ENCODE results near the gene GUCY1B1.

Gene GUCY1B1

DNA sequence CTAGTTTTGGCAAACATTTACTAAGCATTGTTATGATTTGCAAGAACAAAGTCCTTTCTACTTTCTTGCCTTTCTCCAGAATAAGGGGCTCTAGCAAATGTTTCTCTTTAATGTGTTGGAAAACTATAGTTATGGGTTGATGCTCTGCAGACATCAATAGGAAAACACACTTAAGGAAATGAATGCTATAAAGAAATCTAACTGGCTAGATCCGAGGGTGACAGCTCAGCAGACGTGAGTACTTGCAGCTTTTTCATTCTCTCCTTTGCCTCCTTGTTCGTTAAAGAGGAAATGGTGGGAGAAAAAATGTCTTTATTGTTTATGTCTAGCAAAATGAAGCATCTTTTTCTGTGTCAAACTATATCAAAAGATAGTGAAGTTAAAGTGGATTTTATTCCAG, 6.3 kb downstream of the GUCY1B1 start:
- Histone ChIP-seq H2AK5ac (ENCODE audit: low read length, severe bottlenecking) (no peak overlapping the region), H3K9ac (ENCODE audit: low read length) (no peak overlapping the region), H3K27ac (ENCODE audit: low read length, poor library complexity, severe bottlenecking) (no peak overlapping the region), H3K14ac (ENCODE audit: low read length in 2 of 2) (no peak overlapping the region), H3K4me3 (ENCODE audit: insufficient read depth in 1 of 2, low read depth in 1 of 2, low read length in 2 of 2) (no peak overlapping the region), H3K18ac (ENCODE audit: low read depth in 1 of 2, low read length in 2 of 2) (no peak overlapping the region), H3K4ac (ENCODE audit: low read depth in 1 of 2, low read length in 2 of 2) (no peak overlapping the region), H4K8ac (ENCODE audit: low read length) (no peak overlapping the region), H4K91ac (ENCODE audit: low read length) (no peak overlapping the region), H3K27me3 (ENCODE audit: control insufficient read depth in 1 of 2, insufficient read depth in 1 of 2, low read length in 2 of 2) (no peaks in the 10 kb centered on the region), H2BK5ac (ENCODE audit: low read depth, low read length, poor library complexity, severe bottlenecking) (no peak overlapping the region), H3K4me2 (ENCODE audit: low read length, poor library complexity, severe bottlenecking) (no peak overlapping the region), H3K79me1 (replicated peaks; ENCODE audit: low read length, poor library complexity, severe bottlenecking) (peaks cover 4% of the 10 kb centered on the region), H2BK15ac (ENCODE audit: low read depth, poor library complexity, severe bottlenecking) (no peak overlapping the region), H3K36me3 (ENCODE audit: control insufficient read depth in 1 of 2, insufficient read depth in 2 of 2, low read depth in 1 of 2, low read length in 2 of 2) (peaks cover 0 to 2% of the 10 kb centered on the region in 2 experiments), H3K23ac (ENCODE audit: low read length in 2 of 2) (no peak overlapping the region), H2AFZ (ENCODE audit: low read depth, low read length) (no peak overlapping the region), H2BK12ac (ENCODE audit: low read length in 2 of 2) (no peak overlapping the region), H3K4me1 (ENCODE audit: control insufficient read depth, insufficient read depth, low read depth, low read length) (no peaks in the 10 kb centered on the region), H2BK120ac (ENCODE audit: low read depth, low read length) (no peak overlapping the region), H3K9me3 (ENCODE audit: control insufficient read depth, low read length) (no peaks in the 10 kb centered on the region)
- no peak for DNase-seq
- 64% methylated on average over 3 of the region's 3 CpGs for WGBS

DNA sequence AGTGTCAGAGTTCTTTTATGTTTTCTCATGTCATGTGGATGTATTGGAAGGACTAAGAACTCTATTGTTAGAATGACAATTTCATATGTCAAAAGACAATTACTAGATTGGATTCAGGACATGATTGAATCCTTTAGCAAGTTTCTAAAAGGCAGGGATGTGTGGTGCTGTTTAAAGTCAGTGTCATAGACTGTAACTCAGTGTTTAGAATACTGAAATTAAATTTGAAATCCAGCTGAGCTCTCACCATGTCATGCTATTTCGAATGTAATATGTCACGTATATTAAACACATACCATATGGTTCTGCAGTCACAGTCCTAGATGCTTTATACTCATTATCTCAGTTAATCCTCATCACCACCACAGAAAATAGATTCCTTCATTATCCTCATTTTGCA, 7.8 kb downstream of the GUCY1B1 start:
- Histone ChIP-seq H3K4me1 (ENCODE audit: control insufficient read depth, insufficient read depth, low read depth, low read length) (no peaks in the 10 kb centered on the region), H2BK5ac (ENCODE audit: low read depth, low read length, poor library complexity, severe bottlenecking) (no peak overlapping the region), H3K14ac (ENCODE audit: low read length in 2 of 2) (no peak overlapping the region), H3K4ac (ENCODE audit: low read depth in 1 of 2, low read length in 2 of 2) (no peak overlapping the region), H2BK15ac (ENCODE audit: low read depth, poor library complexity, severe bottlenecking) (no peak overlapping the region), H4K91ac (ENCODE audit: low read length) (no peak overlapping the region), H3K18ac (ENCODE audit: low read depth in 1 of 2, low read length in 2 of 2) (no peak overlapping the region), H3K79me1 (replicated peaks; ENCODE audit: low read length, poor library complexity, severe bottlenecking) (peaks cover 6% of the 10 kb centered on the region), H3K9ac (ENCODE audit: low read length) (no peak overlapping the region), H3K9me3 (ENCODE audit: control insufficient read depth, low read length) (no peaks in the 10 kb centered on the region), H3K36me3 (ENCODE audit: control insufficient read depth in 1 of 2, insufficient read depth in 2 of 2, low read depth in 1 of 2, low read length in 2 of 2) (peaks cover 0 to 2% of the 10 kb centered on the region in 2 experiments), H3K27me3 (ENCODE audit: control insufficient read depth in 1 of 2, insufficient read depth in 1 of 2, low read length in 2 of 2) (no peaks in the 10 kb centered on the region), H2BK120ac (ENCODE audit: low read depth, low read length) (no peak overlapping the region), H3K27ac (ENCODE audit: low read length, poor library complexity, severe bottlenecking) (no peak overlapping the region), H3K4me2 (ENCODE audit: low read length, poor library complexity, severe bottlenecking) (no peak overlapping the region), H3K4me3 (ENCODE audit: insufficient read depth in 1 of 2, low read depth in 1 of 2, low read length in 2 of 2) (no peak overlapping the region), H2AFZ (ENCODE audit: low read depth, low read length) (no peak overlapping the region), H2AK5ac (ENCODE audit: low read length, severe bottlenecking) (no peak overlapping the region), H4K8ac (ENCODE audit: low read length) (no peak overlapping the region), H3K23ac (ENCODE audit: low read length in 2 of 2) (no peak overlapping the region), H2BK12ac (ENCODE audit: low read length in 2 of 2) (no peak overlapping the region)
- WGBS: 91% methylated on average over 2 of the region's 2 CpGs
- DNase-seq: no peak

DNA sequence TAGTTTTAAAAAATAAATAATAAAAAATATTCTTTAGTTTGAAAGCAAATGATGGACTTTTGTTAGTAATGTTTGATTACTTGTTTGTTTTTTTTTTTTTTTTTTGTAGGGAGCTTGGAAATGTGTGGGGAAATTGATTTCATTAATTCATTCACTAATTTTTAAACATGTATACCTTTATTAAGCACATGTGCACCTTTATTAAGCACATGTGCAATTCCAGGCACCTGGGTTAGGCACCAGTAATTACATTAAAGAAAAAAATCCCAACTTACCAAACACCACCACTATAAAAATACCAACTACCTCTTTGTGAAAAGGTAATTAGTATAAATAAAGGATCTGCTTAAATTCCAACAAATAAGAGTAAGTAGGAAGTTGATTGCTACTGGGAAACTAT, 9.5 kb downstream of the GUCY1B1 start:
- Histone ChIP-seq H2BK12ac (ENCODE audit: low read length in 2 of 2) (no peak overlapping the region), H4K91ac (ENCODE audit: low read length) (no peak overlapping the region), H3K36me3 (ENCODE audit: control insufficient read depth in 1 of 2, insufficient read depth in 2 of 2, low read depth in 1 of 2, low read length in 2 of 2) (peaks cover 0 to 2% of the 10 kb centered on the region in 2 experiments), H3K4me1 (ENCODE audit: control insufficient read depth, insufficient read depth, low read depth, low read length) (no peaks in the 10 kb centered on the region), H3K4me3 (ENCODE audit: insufficient read depth in 1 of 2, low read depth in 1 of 2, low read length in 2 of 2) (no peak overlapping the region), H3K27me3 (ENCODE audit: control insufficient read depth in 1 of 2, insufficient read depth in 1 of 2, low read length in 2 of 2) (no peaks in the 10 kb centered on the region), H2AK5ac (ENCODE audit: low read length, severe bottlenecking) (no peak overlapping the region), H2BK15ac (ENCODE audit: low read depth, poor library complexity, severe bottlenecking) (no peak overlapping the region), H3K4me2 (ENCODE audit: low read length, poor library complexity, severe bottlenecking) (no peak overlapping the region), H3K18ac (ENCODE audit: low read depth in 1 of 2, low read length in 2 of 2) (no peak overlapping the region), H3K79me1 (replicated peaks; ENCODE audit: low read length, poor library complexity, severe bottlenecking) (peaks cover 5% of the 10 kb centered on the region), H3K4ac (ENCODE audit: low read depth in 1 of 2, low read length in 2 of 2) (no peak overlapping the region), H3K27ac (ENCODE audit: low read length, poor library complexity, severe bottlenecking) (no peak overlapping the region), H3K9me3 (ENCODE audit: control insufficient read depth, low read length) (no peaks in the 10 kb centered on the region), H2BK5ac (ENCODE audit: low read depth, low read length, poor library complexity, severe bottlenecking) (no peak overlapping the region), H3K9ac (ENCODE audit: low read length) (no peak overlapping the region), H3K14ac (ENCODE audit: low read length in 2 of 2) (no peak overlapping the region), H3K23ac (ENCODE audit: low read length in 2 of 2) (no peak overlapping the region), H4K8ac (ENCODE audit: low read length) (no peak overlapping the region), H2AFZ (ENCODE audit: low read depth, low read length) (no peak overlapping the region), H2BK120ac (ENCODE audit: low read depth, low read length) (no peak overlapping the region)
- DNase-seq: no peak

DNA sequence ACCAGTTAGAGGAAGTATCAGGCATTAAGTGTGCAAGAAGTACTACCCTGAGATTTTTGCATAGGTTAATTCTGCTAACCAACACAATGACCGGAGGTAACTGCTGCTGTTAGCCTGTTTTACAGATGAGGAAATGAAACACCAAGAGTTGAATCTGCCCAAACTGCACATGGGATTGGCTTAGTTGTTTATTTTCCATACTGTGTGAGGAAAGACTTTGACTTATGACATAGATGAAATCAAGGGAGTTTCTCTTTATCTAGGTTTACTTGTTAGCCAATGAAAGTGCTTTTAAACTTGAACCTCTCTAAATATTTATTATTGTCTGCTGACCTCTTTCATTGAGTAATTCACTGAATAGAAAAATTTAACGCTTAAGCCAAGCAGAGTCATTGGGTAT, 10.3 kb downstream of the GUCY1B1 start:
- H2AFZ ChIP-seq (ENCODE audit: low read depth, low read length): no peak overlapping the region
- H4K91ac ChIP-seq (ENCODE audit: low read length): no peak overlapping the region
- DNase-seq: peak; percentile 63
- H3K79me1 ChIP-seq (replicated peaks; ENCODE audit: low read length, poor library complexity, severe bottlenecking): peaks cover 5% of the 10 kb centered on the region
- peaks cover 0 to 2% of the 10 kb centered on the region in 2 experiments for H3K36me3 ChIP-seq (ENCODE audit: control insufficient read depth in 1 of 2, insufficient read depth in 2 of 2, low read depth in 1 of 2, low read length in 2 of 2)
- no peak overlapping the region for H3K23ac ChIP-seq (ENCODE audit: low read length in 2 of 2)
- H3K9ac ChIP-seq (ENCODE audit: low read length): no peak overlapping the region
- H4K8ac ChIP-seq (ENCODE audit: low read length): no peak overlapping the region
- no peak overlapping the region for H2BK120ac ChIP-seq (ENCODE audit: low read depth, low read length)
- no peaks in the 10 kb centered on the region for H3K9me3 ChIP-seq (ENCODE audit: control insufficient read depth, low read length)
- no peaks in the 10 kb centered on the region for H3K27me3 ChIP-seq (ENCODE audit: control insufficient read depth in 1 of 2, insufficient read depth in 1 of 2, low read length in 2 of 2)
- H2BK15ac ChIP-seq (ENCODE audit: low read depth, poor library complexity, severe bottlenecking): no peak overlapping the region
- H3K4me3 ChIP-seq (ENCODE audit: insufficient read depth in 1 of 2, low read depth in 1 of 2, low read length in 2 of 2): no peak overlapping the region
- WGBS: 100% methylated on average over 2 of the region's 2 CpGs
- H2BK12ac ChIP-seq (ENCODE audit: low read length in 2 of 2): no peak overlapping the region
- no peak overlapping the region for H3K27ac ChIP-seq (ENCODE audit: low read length, poor library complexity, severe bottlenecking)
- H3K4me1 ChIP-seq (ENCODE audit: control insufficient read depth, insufficient read depth, low read depth, low read length): no peaks in the 10 kb centered on the region
- H3K4ac ChIP-seq (ENCODE audit: low read depth in 1 of 2, low read length in 2 of 2): no peak overlapping the region
- H3K18ac ChIP-seq (ENCODE audit: low read depth in 1 of 2, low read length in 2 of 2): no peak overlapping the region
- H3K4me2 ChIP-seq (ENCODE audit: low read length, poor library complexity, severe bottlenecking): no peak overlapping the region
- H2AK5ac ChIP-seq (ENCODE audit: low read length, severe bottlenecking): no peak overlapping the region
- H3K14ac ChIP-seq (ENCODE audit: low read length in 2 of 2): no peak overlapping the region
- no peak overlapping the region for H2BK5ac ChIP-seq (ENCODE audit: low read depth, low read length, poor library complexity, severe bottlenecking)
